MCF 10A (cell line): ENCODE data around the gene SS18L1. TPM values are rescaled to one million over a fixed set of nuclear protein-coding genes. Genes with fewer than 3 reads are reported as not detected.
"Not testable (repeated sequence)": the region's sequence is repeated elsewhere in the genome, so short reads cannot be mapped to it uniquely, and the experiment has no call there.

ENCODE experiments used
- BruUV-seq: library from RNA; stranded (reverse); fragments of 400-500 nt; replicated peaks from 2 replicates; lab custom pipeline; 2021; lab: Mats Ljungman, UMichigan
- CTCF ChIA-PET: fragments of 300-600 bp; sonication (Branson Sonifier 250); formaldehyde crosslinking; extraction: SDS; loops from one replicate; lab custom pipeline; 2021; ENCODE audit warnings: antibody characterized with exemption, inconsistent platforms; lab: Yijun Ruan, JAX
- POLR2A ChIA-PET: fragments of 300-600, 350-650 bp; sonication (Branson Sonifier 250); formaldehyde crosslinking; extraction: SDS; loops from one replicate; lab custom pipeline; 2020; ENCODE audit warnings: antibody characterized with exemption, inconsistent platforms; lab: Yijun Ruan, JAX
- DNase-seq: peaks from one replicate; pipeline ENCODE4 v3.0.0-alpha.2; 2018; ENCODE audit not compliant: unreplicated experiment
- H3K27ac Mint-ChIP-seq: one replicate; pipeline ENCODE4 v1.8.0; 2022; ENCODE audit warnings: mild to moderate bottlenecking, low read depth, mixed read lengths; ENCODE audit not compliant: unreplicated experiment
- H3K27me3 Mint-ChIP-seq: one replicate; pipeline ENCODE4 v1.8.0; 2022; ENCODE audit warnings: mixed read lengths; ENCODE audit not compliant: insufficient read depth, unreplicated experiment
- H3K36me3 Mint-ChIP-seq: one replicate; pipeline ENCODE4 v1.8.0; 2022; ENCODE audit warnings: mild to moderate bottlenecking, moderate library complexity, mixed read lengths; ENCODE audit not compliant: insufficient read depth, unreplicated experiment
- H3K4me1 Mint-ChIP-seq: one replicate; pipeline ENCODE4 v1.8.0; 2022; ENCODE audit warnings: mixed read lengths; ENCODE audit not compliant: insufficient read depth, unreplicated experiment
- H3K4me3 Mint-ChIP-seq: one replicate; pipeline ENCODE4 v1.8.0; 2022; ENCODE audit warnings: mild to moderate bottlenecking, moderate library complexity, mixed read lengths; ENCODE audit not compliant: unreplicated experiment
- H3K9me3 Mint-ChIP-seq: one replicate; pipeline ENCODE4 v1.8.0; 2022; ENCODE audit warnings: mixed read lengths; ENCODE audit not compliant: unreplicated experiment
- CTCF ChIP-seq: fragments of 200-600 bp; IDR thresholded peaks from one replicate; pipeline ENCODE4 v1.8.0; 2022; ENCODE audit warnings: antibody characterized with exemption, mild to moderate bottlenecking; ENCODE audit not compliant: unreplicated experiment
- intact Hi-C: fragments of 100-400 bp; cut with micrococcal nuclease; formaldehyde crosslinking; loops from 2 replicates; pipeline ENCODE4 v1.14.1; 2022
- total RNA-seq: library from RNA; stranded (reverse); gene quantifications from 2 replicates; pipeline ENCODE4 v1.2.3, GENCODE V29; 2022

Gene SS18L1
- total RNA-seq, 1 experiment from 2014 or later, result 16.1 TPM

- intact Hi-C loops, result no loop called here
- no peak overlapping the region for H3K4me3 Mint-ChIP-seq
- POLR2A ChIA-PET, result no interaction called here
- CTCF ChIA-PET, result interaction anchor here (0.6 kb wide), 1 partner anchor 155 kb away, joined by 3 read pairs; the partner anchor contains the start of gene ADRM1
- BruUV-seq, result no TSS peak
- DNase-seq, result no peak
- H3K27ac Mint-ChIP-seq, result no peak overlapping the region
- H3K36me3 Mint-ChIP-seq, result peaks cover 17% of the 10 kb centered on the region
- no peaks in the 10 kb centered on the region for H3K27me3 Mint-ChIP-seq
- no peaks in the 10 kb centered on the region for H3K9me3 Mint-ChIP-seq
- TF ChIP-seq CTCF, result no peak
- H3K4me1 Mint-ChIP-seq, result peaks cover 29% of the 10 kb centered on the region
Observed at GRCh38 chr20:62147125-62147524, 3.6 kb downstream of the SS18L1 start.

GRCh38 chr20:62147528-62147927, 4.0 kb downstream of the SS18L1 start:
- CTCF ChIA-PET, result interaction anchor here (0.6 kb wide), 1 partner anchor 155 kb away, joined by 3 read pairs; the partner anchor contains the start of gene ADRM1
- Mint-ChIP-seq H3K36me3 (peaks cover 13% of the 10 kb centered on the region), H3K4me1 (peaks cover 29% of the 10 kb centered on the region), H3K27ac (no peak overlapping the region), H3K4me3 (no peak overlapping the region), H3K27me3 (no peaks in the 10 kb centered on the region), H3K9me3 (no peaks in the 10 kb centered on the region)
- intact Hi-C loops, result no loop called here
- DNase-seq, result no peak
- no peak for TF ChIP-seq CTCF
- POLR2A ChIA-PET, result no interaction called here
- BruUV-seq, result no TSS peak

- intact Hi-C loops, CTCF ChIA-PET, H3K9me3 Mint-ChIP-seq, H3K27ac Mint-ChIP-seq, BruUV-seq, H3K4me3 Mint-ChIP-seq, POLR2A ChIA-PET, H3K27me3 Mint-ChIP-seq, DNase-seq: not testable (repeated sequence)
- H3K36me3 Mint-ChIP-seq, result peaks cover 22% of the 10 kb centered on the region
- H3K4me1 Mint-ChIP-seq, result peaks cover 29% of the 10 kb centered on the region
Observed at GRCh38 chr20:62148383-62148782, 4.8 kb downstream of the SS18L1 start.

GRCh38 chr20:62148908-62149314, 5.3 kb downstream of the SS18L1 start:
- H3K27ac Mint-ChIP-seq, result peak overlapping the region; percentile 59
- peaks cover 29% of the 10 kb centered on the region for H3K4me1 Mint-ChIP-seq
- no peak for DNase-seq
- no peaks in the 10 kb centered on the region for H3K27me3 Mint-ChIP-seq
- no peak overlapping the region for H3K4me3 Mint-ChIP-seq
- no peaks in the 10 kb centered on the region for H3K9me3 Mint-ChIP-seq
- BruUV-seq, result no TSS peak
- ChIA-PET CTCF (interaction anchor here (0.6 kb wide), 1 partner anchor 11 kb away, joined by 3 read pairs; no protein-coding TSS in a partner anchor), POLR2A (no interaction called here)
- intact Hi-C loops, result no loop called here
- TF ChIP-seq CTCF, result no peak
- peaks cover 27% of the 10 kb centered on the region for H3K36me3 Mint-ChIP-seq
